Gastroesophageal sphincter (tissue), 3 donors: ENCODE measurements around the gene ATP4B.

Source experiments
- CTCF ChIP-seq, 4 experiments: fragments of 200-600 bp in 2 of 4; fragments of 450-650 bp in 2 of 4; sonication (generic) in 1 of 4; IDR thresholded peaks; one replicate each; pipeline ENCODE4 v1.5.1; 2017 to 2019; ENCODE audit warnings: antibody characterized with exemption in 4 of 4, mild to moderate bottlenecking in 2 of 4, moderate library complexity in 2 of 4
- EP300 ChIP-seq: sonication (generic); formaldehyde crosslinking; IDR thresholded peaks from one replicate; pipeline ENCODE4 v1.6.1; 2017; ENCODE audit warnings: antibody characterized with exemption, mild to moderate bottlenecking
- POLR2A ChIP-seq, 2 donors: fragments of 450-650 bp; IDR thresholded peaks; one replicate each; pipeline ENCODE4 v1.6.1; 2017; ENCODE audit warnings: antibody characterized with exemption in 2 of 2, mild to moderate bottlenecking in 2 of 2, moderate library complexity in 1 of 2
- POLR2AphosphoS5 ChIP-seq: sonication (generic); formaldehyde crosslinking; IDR thresholded peaks from one replicate; pipeline ENCODE4 v1.6.1; 2017; ENCODE audit warnings: antibody characterized with exemption

- no peak for TF ChIP-seq POLR2A (IDR thresholded peaks at IDR 0.05)
- no peak for TF ChIP-seq CTCF (IDR thresholded peaks at IDR 0.05)
- TF ChIP-seq POLR2AphosphoS5 = no peak
- TF ChIP-seq EP300 = no peak
Observed at GRCh38 chr13:113642563-113642962, 15.4 kb downstream of the ATP4B start.
